ENCODE results near the gene SMPD3. TPM values are rescaled to one million over a fixed set of nuclear protein-coding genes. Genes with fewer than 3 reads are reported as not detected.

The SMPD3 gene
- total and polyA plus RNA-seq, 2 donors (not counting 3 experiments of a cell fraction or from before 2014, with no cell fraction given) = not detected

GRCh38 chr16:68425498-68426346 lies 22.6 kb downstream of the SMPD3 start:
- no peaks in the 10 kb centered on the region for H3K9me3 ChIP-seq (replicated peaks; ENCODE audit: control insufficient read depth, insufficient read depth, low read length)
- POLR2A ChIA-PET = no interaction called here

More at GRCh38 chr16:68425498-68426346, 22.6 kb downstream of the SMPD3 start:
- Histone ChIP-seq H3K36me3 (ENCODE audit: control insufficient read depth in 2 of 2, extremely low read depth in 1 of 2, insufficient read depth in 2 of 2, low read length in 2 of 2) (no peaks in the 10 kb centered on the region), H4K20me1 (replicated peaks; ENCODE audit: control insufficient read depth, extremely low read depth, insufficient read depth, low read length) (no peaks in the 10 kb centered on the region), H3K27me3 (ENCODE audit: control insufficient read depth in 2 of 2, insufficient read depth in 2 of 2, low read length in 2 of 2) (peaks cover 1 to 2% of the 10 kb centered on the region in 2 experiments), H2AFZ (ENCODE audit: low read depth, low read length) (no peak overlapping the region), H3K4me2 (ENCODE audit: insufficient read depth, low read length) (no peak overlapping the region), H3K4me3 (replicated peaks in 1 of 3; ENCODE audit: insufficient read depth in 1 of 3, low read depth in 1 of 3, low read length in 3 of 3) (no peak overlapping the region), H3K9me1 (replicated peaks; ENCODE audit: control insufficient read depth, extremely low read depth, insufficient read depth, low read length) (no peaks in the 10 kb centered on the region), H3K9ac (replicated peaks; ENCODE audit: extremely low read depth, insufficient read depth, low read length) (no peak overlapping the region), H3K27ac (ENCODE audit: insufficient read depth, low read depth, low read length) (no peak overlapping the region), H3K4me1 (ENCODE audit: control insufficient read depth, extremely low read depth, insufficient read depth, low read length) (no peaks in the 10 kb centered on the region), H3K79me2 (ENCODE audit: control insufficient read depth, insufficient read depth, low read length) (no peaks in the 10 kb centered on the region)
- no peak for DNase-seq (ENCODE audit: low read depth, low spot score)
- CTCF ChIA-PET = no interaction called here
- FAIRE-seq = no peak
- no TSS peak for BruUV-seq (replicated peaks)
- TF ChIP-seq JUN (IDR thresholded peaks at IDR 0.05; ENCODE audit: borderline replicate concordance, insufficient read depth, insufficient read length, low read depth) (no peak), FOS (IDR thresholded peaks at IDR 0.05; ENCODE audit: borderline replicate concordance, insufficient read depth, low read length) (no peak), GATA2 (IDR thresholded peaks at IDR 0.05; ENCODE audit: insufficient read depth, insufficient read length, low read depth, low read length) (no peak), POLR2AphosphoS5 (IDR thresholded peaks at IDR 0.05; ENCODE audit: insufficient read depth, low read depth, low read length) (no peak), MYC (IDR thresholded peaks at IDR 0.05; ENCODE audit: low read depth, low read length) (no peak), CTCF (IDR thresholded peaks at IDR 0.05; ENCODE audit: extremely low read depth in 1 of 2, insufficient read depth in 1 of 2, low read depth in 1 of 2, low read length in 2 of 2) (no peak)
- intact Hi-C loops (cut with micrococcal nuclease) (no loop called here), dilution Hi-C loops (cut with MboI; ENCODE audit: extremely low pct_ligation_motif_present, low sequenced_read_pairs) (no loop called here)

Data from endothelial cell of umbilical vein (primary cell).